Nucleus accumbens (tissue), 56 donors: ENCODE measurements around the gene ZNF280D.
"Not testable (repeated sequence)": the region's sequence is repeated elsewhere in the genome, so short reads cannot be mapped to it uniquely, and the experiment has no call there.

ENCODE experiments used
- DNase-seq, 56 donors: peaks; one replicate each; lab custom pipeline; 2025; lab: John Stamatoyannopoulos, UW

Gene ZNF280D

GRCh38 chr15:56719021-56719612 is 14.2 kb downstream of the ZNF280D start:
- DNase-seq = no peak

GRCh38 chr15:56718560-56718959 is 14.7 kb downstream of the ZNF280D start:
- no peak for DNase-seq

DNA sequence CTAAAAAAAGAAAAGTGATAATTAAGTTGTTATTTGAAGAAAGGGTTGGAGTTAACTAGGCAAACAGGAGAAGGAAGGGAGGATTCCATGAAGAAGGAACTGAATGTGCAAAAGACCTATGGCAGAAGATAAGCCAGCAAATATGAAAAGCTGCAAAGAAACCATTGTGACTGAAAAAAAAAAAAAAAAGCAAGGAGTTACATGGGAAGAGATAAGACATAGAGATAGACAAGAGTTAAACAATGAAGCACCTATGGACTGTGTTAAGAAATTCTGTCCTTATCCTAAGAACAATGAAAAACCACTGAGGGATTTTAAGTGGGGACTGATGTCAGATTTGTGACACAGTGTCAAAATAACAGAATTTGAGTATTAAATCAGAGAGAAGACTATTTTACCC is 17.0 kb downstream of the ZNF280D start:
- no peak for DNase-seq

- no peak for DNase-seq
Measured at GRCh38 chr15:56715220-56715619, 18.1 kb downstream of the ZNF280D start.

GRCh38 chr15:56709502-56709901 is 23.8 kb downstream of the ZNF280D start:
- not testable (repeated sequence) for DNase-seq

GRCh38 chr15:56699743-56700142 is 33.6 kb downstream of the ZNF280D start:
- no peak for DNase-seq

DNA sequence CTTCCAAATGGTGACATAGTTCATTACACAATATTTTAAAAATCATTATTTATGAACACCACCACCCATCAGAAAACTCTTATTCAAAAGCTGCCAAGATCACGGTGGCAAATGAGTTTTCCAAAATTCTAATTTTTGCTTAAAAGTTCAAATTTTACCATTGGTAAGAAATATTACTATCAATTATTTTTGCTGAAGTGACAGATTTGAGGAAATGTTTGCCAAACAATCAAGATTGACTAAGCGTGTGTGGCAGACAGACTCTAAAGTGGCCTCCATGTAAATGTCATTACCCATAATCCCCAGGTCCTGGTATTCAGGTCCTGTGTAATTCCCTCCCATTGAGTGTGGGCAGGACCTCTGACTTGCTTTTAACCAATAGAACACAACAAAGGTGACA is 35.0 kb downstream of the ZNF280D start:
- no peak for DNase-seq

- no peak for DNase-seq
Measured at GRCh38 chr15:56693761-56694160, 39.5 kb downstream of the ZNF280D start.

DNA sequence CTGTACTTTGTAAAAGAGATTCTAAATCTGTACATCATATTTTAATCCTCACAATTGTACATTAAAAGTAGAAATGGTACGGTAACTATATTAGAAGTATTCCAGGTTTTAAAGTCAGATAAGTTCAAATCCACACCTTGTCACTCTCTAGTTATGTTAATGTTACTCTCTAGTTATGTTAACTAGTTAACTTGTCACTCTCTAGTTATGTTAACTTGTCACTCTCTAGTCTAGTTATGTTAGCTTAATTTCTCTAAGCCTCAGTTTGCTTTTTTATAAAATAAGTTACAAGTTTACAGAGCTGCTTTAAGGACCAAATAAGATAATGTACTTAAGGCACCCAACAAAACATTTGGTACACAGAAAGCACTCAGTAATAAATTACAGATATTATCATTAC is 42.6 kb downstream of the ZNF280D start:
- no peak for DNase-seq

DNA sequence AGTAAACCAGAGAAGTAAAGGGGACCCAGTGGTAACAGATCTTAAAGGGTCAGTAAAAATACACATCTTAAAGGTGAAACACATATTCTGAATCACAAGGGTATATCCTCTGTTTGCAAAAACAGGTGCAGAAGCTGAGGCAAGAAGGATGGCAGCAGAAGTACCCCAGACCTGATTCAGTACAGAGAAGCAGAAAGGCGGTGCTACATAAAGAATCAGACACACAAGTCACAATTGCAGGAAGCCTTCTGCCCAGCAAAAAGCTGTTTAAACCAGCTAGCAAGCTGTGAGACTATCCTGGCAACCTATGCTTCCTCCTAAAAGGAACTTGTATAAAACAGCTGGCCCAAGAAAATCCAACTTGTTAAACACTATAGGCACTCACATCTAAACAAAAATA is 49.4 kb downstream of the ZNF280D start:
- no peak for DNase-seq

- no peak for DNase-seq
Measured at GRCh38 chr15:56681113-56681512, 52.2 kb downstream of the ZNF280D start.

DNA sequence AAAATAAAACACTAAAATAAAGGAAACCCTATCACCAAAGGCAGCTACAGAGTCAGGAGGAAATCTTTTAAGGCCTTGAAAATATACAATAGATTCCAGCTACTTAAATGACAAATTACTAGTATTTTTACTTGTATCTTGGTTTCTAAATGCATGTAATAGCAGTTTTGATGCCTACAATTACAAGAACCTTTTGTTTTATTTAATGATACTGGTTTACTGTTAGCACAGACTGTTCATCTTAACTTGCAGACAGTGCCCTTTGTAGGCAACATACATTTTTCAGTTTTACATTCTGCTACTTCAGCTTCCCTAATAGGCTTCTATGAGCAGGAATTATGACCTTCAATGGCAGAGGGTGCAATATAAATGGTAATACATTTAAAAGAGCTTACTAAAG is 54.1 kb downstream of the ZNF280D start:
- no peak for DNase-seq

GRCh38 chr15:56678571-56678970 is 54.7 kb downstream of the ZNF280D start:
- no peak for DNase-seq

DNA sequence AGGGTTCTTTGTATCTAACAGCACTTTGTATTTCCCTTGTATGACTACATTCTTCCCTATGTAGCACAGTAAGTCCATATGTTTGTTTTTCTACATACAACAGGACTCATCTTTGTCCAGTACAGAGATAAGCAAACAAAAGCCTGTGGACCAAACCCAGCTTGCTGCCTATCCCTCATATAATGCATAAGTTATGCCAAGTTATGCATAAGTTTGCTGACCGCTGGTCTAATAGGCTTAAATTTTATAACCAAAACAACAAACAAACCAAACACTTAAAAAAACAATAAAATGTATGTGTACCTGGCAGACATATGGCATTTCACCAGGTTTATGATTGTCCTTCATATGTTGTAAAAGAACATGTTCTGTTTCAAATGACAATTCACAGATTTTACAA is 56.0 kb downstream of the ZNF280D start:
- DNase-seq = no peak

DNA sequence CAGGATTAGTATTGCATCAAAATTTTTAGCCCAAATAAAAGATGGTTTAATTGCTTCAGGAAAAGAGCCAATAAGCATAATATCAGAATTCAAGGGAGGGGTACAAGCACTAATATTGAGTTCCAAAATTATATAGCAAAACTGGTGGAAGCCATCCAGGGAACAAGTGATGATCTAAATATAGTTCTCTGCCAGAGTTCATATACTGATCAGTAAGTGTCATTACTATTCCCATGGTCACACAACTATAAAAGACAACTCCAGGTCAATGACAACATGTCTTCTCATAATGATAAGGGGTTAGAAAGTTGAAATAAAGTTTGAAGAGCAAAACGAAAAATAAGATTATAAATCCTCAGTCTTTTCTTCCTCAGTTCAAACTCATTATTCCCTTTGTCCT is 57.4 kb downstream of the ZNF280D start:
- no peak for DNase-seq

GRCh38 chr15:56674857-56675256 is 58.5 kb downstream of the ZNF280D start:
- no peak for DNase-seq

GRCh38 chr15:56672721-56673120 is 60.6 kb downstream of the ZNF280D start:
- DNase-seq = no peak

GRCh38 chr15:56667517-56667916 is 65.8 kb downstream of the ZNF280D start:
- no peak for DNase-seq

- no peak for DNase-seq
Measured at GRCh38 chr15:56660943-56661342, 72.4 kb downstream of the ZNF280D start.

- no peak for DNase-seq
Measured at GRCh38 chr15:56659197-56659596, 74.1 kb downstream of the ZNF280D start.

DNA sequence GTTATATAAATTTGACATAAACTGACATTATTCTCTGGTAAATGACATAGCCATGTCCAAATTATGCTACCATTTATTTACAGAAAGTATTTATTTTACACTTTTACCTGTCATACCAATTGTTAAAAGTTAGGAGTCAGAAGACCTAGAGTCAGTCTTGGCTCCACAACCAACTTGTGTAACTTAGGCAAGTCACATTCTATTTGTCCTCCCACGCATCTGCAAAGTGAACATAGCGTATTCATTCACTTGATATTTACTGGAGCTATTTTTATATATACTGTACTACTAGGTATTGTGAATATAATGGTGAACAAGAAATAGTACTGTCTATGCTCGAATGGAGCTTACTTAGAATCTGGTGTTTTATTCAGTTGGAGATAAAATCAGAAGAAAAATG is 78.7 kb downstream of the ZNF280D start:
- no peak for DNase-seq

DNA sequence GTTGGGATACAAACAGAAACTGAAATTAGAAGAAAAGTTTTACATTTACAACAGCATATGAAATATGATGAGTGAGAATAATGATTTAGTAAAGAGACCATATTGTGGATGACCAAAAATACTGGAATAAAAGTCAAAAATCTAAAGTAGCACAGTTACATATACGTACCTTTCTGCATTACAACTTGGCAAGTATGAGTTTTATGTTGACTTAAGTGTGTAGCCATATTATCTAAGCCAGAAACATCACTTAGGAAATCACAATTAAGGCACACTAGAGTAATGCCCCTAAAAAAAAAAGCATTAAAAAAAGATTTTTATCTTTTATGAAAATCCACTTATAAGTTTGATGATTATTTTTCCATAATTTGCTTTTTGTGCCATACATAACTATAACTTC is 79.1 kb downstream of the ZNF280D start:
- DNase-seq = no peak

DNA sequence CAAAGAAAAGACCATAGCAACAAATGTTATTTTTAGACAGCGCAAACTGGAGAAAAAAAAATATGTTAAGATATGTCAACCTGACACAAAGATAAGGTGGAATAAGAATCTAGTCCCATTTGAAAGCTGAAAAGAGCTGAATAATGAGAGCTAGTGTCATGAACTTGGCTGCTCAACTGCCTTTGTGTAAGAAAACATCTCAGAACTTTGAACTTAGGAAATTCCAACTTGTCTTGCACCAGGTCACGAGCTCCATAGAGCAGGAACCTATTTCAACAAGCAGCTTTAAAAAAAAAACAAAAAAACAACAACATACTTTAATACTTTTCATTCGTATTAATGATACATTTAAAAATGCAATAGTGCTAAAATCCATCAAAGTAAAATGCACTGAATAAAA is 79.5 kb downstream of the ZNF280D start:
- DNase-seq = no peak
